Activated T-cell treated with anti-CD3 and anti-CD28 coated beads, Interleukin-2, amount 50 U/mL, for 1 hour (primary cell): ENCODE measurements around the gene AS3MT.
"Not testable (repeated sequence)": the region's sequence is repeated elsewhere in the genome, so short reads cannot be mapped to it uniquely, and the experiment has no call there.

Experiments used
- DNase-seq: peaks from one replicate; pipeline ENCODE4 v3.0.0-alpha.2; 2020

Gene AS3MT

GRCh38 chr10:102919992-102920739 is 50.9 kb downstream of the AS3MT start:
- no peak for DNase-seq

- no peak for DNase-seq
These were observed 54.3 kb downstream of the AS3MT start for GRCh38 chr10:102923601-102924000.

GRCh38 chr10:102926842-102927241 is 57.6 kb downstream of the AS3MT start:
- no peak for DNase-seq

GRCh38 chr10:102927311-102928010 is 58.2 kb downstream of the AS3MT start:
- DNase-seq = no peak

GRCh38 chr10:102928442-102928841 is 59.2 kb downstream of the AS3MT start:
- not testable (repeated sequence) for DNase-seq

- no peak for DNase-seq
These were observed 61.5 kb downstream of the AS3MT start for GRCh38 chr10:102930720-102931119.

GRCh38 chr10:102931643-102932042 is 62.4 kb downstream of the AS3MT start:
- no peak for DNase-seq

GRCh38 chr10:102935505-102935904 is 66.2 kb downstream of the AS3MT start:
- DNase-seq = no peak

- no peak for DNase-seq
These were observed 66.8 kb downstream of the AS3MT start for GRCh38 chr10:102935939-102936605.

- no peak for DNase-seq
These were observed 72.1 kb downstream of the AS3MT start for GRCh38 chr10:102941401-102941800.

GRCh38 chr10:102945449-102945848 is 76.2 kb downstream of the AS3MT start:
- DNase-seq = no peak

GRCh38 chr10:102945962-102946361 is 76.7 kb downstream of the AS3MT start:
- DNase-seq = no peak

- DNase-seq = no peak
These were observed 77.7 kb downstream of the AS3MT start for GRCh38 chr10:102946992-102947391.

GRCh38 chr10:102948176-102948575 is 78.9 kb downstream of the AS3MT start:
- DNase-seq = no peak

GRCh38 chr10:102948786-102949185 is 79.5 kb downstream of the AS3MT start:
- DNase-seq = no peak

- no peak for DNase-seq
These were observed 80.6 kb downstream of the AS3MT start for GRCh38 chr10:102949916-102950315.

- no peak for DNase-seq
These were observed 82.0 kb downstream of the AS3MT start for GRCh38 chr10:102951316-102951715.
